Stimulated activated CD4-positive, alpha-beta T cell treated with anti-CD3 and anti-CD28 coated beads, TNF-alpha, amount 100 ng/mL, for 4 hours (primary cell): ENCODE results near the gene SIRT7.
"Not testable (repeated sequence)": the region's sequence is repeated elsewhere in the genome, so short reads cannot be mapped to it uniquely, and the experiment has no call there.

Experiments used
- DNase-seq, 3 experiments: peaks; one replicate each; pipeline ENCODE4 v3.0.0-alpha.2; 2020; ENCODE audit warnings: low read depth in 3 of 3

Gene SIRT7

GRCh38 chr17:81955058-81955681, 37.2 kb upstream of the SIRT7 start:
- no peak for DNase-seq

GRCh38 chr17:81954131-81955057, 36.4 kb upstream of the SIRT7 start:
- DNase-seq, result no peak

GRCh38 chr17:81953443-81953842, 35.5 kb upstream of the SIRT7 start:
- not testable (repeated sequence) for DNase-seq

- no peak for DNase-seq
Observed at GRCh38 chr17:81952792-81953228, 34.8 kb upstream of the SIRT7 start.

GRCh38 chr17:81951785-81952684, 34.1 kb upstream of the SIRT7 start:
- no peak for DNase-seq

GRCh38 chr17:81950501-81950900, 32.5 kb upstream of the SIRT7 start:
- DNase-seq, result no peak

GRCh38 chr17:81948635-81949378, 30.8 kb upstream of the SIRT7 start:
- no peak for DNase-seq

- no peak for DNase-seq
Observed at GRCh38 chr17:81947189-81947588, 29.2 kb upstream of the SIRT7 start, which contains the start of gene MYADML2. Gene MYADML2, minus strand, starts transcription at chr17:81947233. Its CDS starts 5,492 bp downstream, at chr17:81941741.

GRCh38 chr17:81944858-81945257, 26.9 kb upstream of the SIRT7 start:
- DNase-seq, result no peak

GRCh38 chr17:81942167-81942553, 24.2 kb upstream of the SIRT7 start:
- DNase-seq, result no peak

- no peak for DNase-seq
Observed at GRCh38 chr17:81941484-81942166, 23.6 kb upstream of the SIRT7 start.

GRCh38 chr17:81940538-81941483, 22.8 kb upstream of the SIRT7 start:
- no peak for DNase-seq

- DNase-seq, result no peak
Observed at GRCh38 chr17:81939881-81940385, 22.0 kb upstream of the SIRT7 start.

- DNase-seq, result no peak
Observed at GRCh38 chr17:81939218-81939617, 21.2 kb upstream of the SIRT7 start.

- no peak for DNase-seq
Observed at GRCh38 chr17:81935709-81936084, 17.7 kb upstream of the SIRT7 start.

- no peak for DNase-seq
Observed at GRCh38 chr17:81934850-81935708, 17.1 kb upstream of the SIRT7 start.

GRCh38 chr17:81934098-81934757, 16.3 kb upstream of the SIRT7 start:
- no peak for DNase-seq

GRCh38 chr17:81933178-81933699, 15.3 kb upstream of the SIRT7 start:
- DNase-seq, result no peak
